Ishikawa (cell line): ENCODE measurements around the gene FHIT.

Experiments used
- CEBPB ChIP-seq: IDR thresholded peaks from 2 replicates; pipeline ENCODE4 v1.6.1; 2012
- CREB1 ChIP-seq: IDR thresholded peaks from 2 replicates; pipeline ENCODE4 v1.6.1; 2012; ENCODE audit warnings: low read depth
- EGR1 ChIP-seq: IDR thresholded peaks from 2 replicates; pipeline ENCODE4 v1.6.1; 2012
- EP300 ChIP-seq: IDR thresholded peaks from 2 replicates; pipeline ENCODE4 v1.6.1; 2012; ENCODE audit warnings: borderline replicate concordance
- FOXM1 ChIP-seq: IDR thresholded peaks from 2 replicates; pipeline ENCODE4 v1.6.1; 2012; ENCODE audit warnings: low read depth, borderline replicate concordance
- NFIC ChIP-seq: IDR thresholded peaks from 2 replicates; pipeline ENCODE4 v1.6.1; 2012
- RAD21 ChIP-seq: IDR thresholded peaks from 2 replicates; pipeline ENCODE4 v1.6.1; 2012; ENCODE audit warnings: low read depth
- TAF1 ChIP-seq: IDR thresholded peaks from 2 replicates; pipeline ENCODE4 v1.6.1; 2012; ENCODE audit warnings: low read depth, mild to moderate bottlenecking
- TCF12 ChIP-seq: IDR thresholded peaks from 2 replicates; pipeline ENCODE4 v1.6.1; 2012; ENCODE audit warnings: low read depth
- TEAD4 ChIP-seq: IDR thresholded peaks from 2 replicates; pipeline ENCODE4 v1.6.1; 2012
- YY1 ChIP-seq: IDR thresholded peaks from 2 replicates; pipeline ENCODE4 v1.6.1; 2012; ENCODE audit warnings: low read depth
- ZBTB7A ChIP-seq: IDR thresholded peaks from 2 replicates; pipeline ENCODE4 v1.6.1; 2012; ENCODE audit warnings: low read depth
- TF ChIP-seq, protein P1 (sequence below): IDR thresholded peaks from 2 replicates; pipeline ENCODE4 v1.6.1; 2012
- TF ChIP-seq, protein P2 (sequence below): IDR thresholded peaks from 2 replicates; pipeline ENCODE4 v1.6.1; 2012
- TF ChIP-seq, protein P3 (sequence below): IDR thresholded peaks from 2 replicates; pipeline ENCODE4 v1.6.1; 2012; ENCODE audit warnings: low read depth, mild to moderate bottlenecking

FHIT gene

GRCh38 chr3:60023189-60023588 is 1228.1 kb downstream of the FHIT start:
- TF ChIP-seq TCF12 (no peak), CREB1 (no peak), TAF1 (no peak), CEBPB (no peak), TEAD4 (no peak), NFIC (no peak)
- TF ChIP-seq, protein P1, sequence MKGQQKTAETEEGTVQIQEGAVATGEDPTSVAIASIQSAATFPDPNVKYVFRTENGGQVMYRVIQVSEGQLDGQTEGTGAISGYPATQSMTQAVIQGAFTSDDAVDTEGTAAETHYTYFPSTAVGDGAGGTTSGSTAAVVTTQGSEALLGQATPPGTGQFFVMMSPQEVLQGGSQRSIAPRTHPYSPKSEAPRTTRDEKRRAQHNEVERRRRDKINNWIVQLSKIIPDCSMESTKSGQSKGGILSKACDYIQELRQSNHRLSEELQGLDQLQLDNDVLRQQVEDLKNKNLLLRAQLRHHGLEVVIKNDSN = no peak

DNA sequence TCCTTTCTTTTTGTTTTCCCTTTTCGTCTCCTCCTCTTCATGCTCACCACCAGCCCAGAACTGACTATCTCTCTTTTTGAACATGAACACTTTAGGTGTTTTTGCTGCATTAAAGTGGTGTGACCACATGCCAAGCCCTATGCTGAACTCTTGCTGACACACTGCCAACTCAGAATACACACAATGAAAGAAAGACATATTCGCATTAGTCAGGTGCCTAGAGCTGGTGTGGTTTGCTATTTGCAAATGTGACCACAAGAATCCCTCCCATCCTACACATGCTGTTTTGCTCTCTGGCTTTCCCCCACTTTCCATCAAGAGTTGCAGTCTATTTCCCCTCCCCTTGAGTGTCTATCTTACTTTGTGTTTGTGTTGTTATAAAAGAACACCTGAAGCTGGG is 1233.6 kb downstream of the FHIT start:
- TF ChIP-seq CREB1 (no peak), EP300 (no peak), ZBTB7A (no peak), YY1 (no peak), TAF1 (no peak), CEBPB (no peak), EGR1 (no peak), TEAD4 (no peak), NFIC (no peak), FOXM1 (no peak), TCF12 (no peak), RAD21 (no peak)
- TF ChIP-seq, protein P2, sequence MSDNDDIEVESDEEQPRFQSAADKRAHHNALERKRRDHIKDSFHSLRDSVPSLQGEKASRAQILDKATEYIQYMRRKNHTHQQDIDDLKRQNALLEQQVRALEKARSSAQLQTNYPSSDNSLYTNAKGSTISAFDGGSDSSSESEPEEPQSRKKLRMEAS = no peak
- TF ChIP-seq, protein P1 = no peak
- TF ChIP-seq, protein P3, sequence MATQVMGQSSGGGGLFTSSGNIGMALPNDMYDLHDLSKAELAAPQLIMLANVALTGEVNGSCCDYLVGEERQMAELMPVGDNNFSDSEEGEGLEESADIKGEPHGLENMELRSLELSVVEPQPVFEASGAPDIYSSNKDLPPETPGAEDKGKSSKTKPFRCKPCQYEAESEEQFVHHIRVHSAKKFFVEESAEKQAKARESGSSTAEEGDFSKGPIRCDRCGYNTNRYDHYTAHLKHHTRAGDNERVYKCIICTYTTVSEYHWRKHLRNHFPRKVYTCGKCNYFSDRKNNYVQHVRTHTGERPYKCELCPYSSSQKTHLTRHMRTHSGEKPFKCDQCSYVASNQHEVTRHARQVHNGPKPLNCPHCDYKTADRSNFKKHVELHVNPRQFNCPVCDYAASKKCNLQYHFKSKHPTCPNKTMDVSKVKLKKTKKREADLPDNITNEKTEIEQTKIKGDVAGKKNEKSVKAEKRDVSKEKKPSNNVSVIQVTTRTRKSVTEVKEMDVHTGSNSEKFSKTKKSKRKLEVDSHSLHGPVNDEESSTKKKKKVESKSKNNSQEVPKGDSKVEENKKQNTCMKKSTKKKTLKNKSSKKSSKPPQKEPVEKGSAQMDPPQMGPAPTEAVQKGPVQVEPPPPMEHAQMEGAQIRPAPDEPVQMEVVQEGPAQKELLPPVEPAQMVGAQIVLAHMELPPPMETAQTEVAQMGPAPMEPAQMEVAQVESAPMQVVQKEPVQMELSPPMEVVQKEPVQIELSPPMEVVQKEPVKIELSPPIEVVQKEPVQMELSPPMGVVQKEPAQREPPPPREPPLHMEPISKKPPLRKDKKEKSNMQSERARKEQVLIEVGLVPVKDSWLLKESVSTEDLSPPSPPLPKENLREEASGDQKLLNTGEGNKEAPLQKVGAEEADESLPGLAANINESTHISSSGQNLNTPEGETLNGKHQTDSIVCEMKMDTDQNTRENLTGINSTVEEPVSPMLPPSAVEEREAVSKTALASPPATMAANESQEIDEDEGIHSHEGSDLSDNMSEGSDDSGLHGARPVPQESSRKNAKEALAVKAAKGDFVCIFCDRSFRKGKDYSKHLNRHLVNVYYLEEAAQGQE = no peak

- no peak for TF ChIP-seq NFIC
- TF ChIP-seq, protein P2 = no peak
- no peak for TF ChIP-seq CREB1
- TF ChIP-seq, protein P1 = no peak
- no peak for TF ChIP-seq TAF1
- TF ChIP-seq ZBTB7A = no peak
- TF ChIP-seq RAD21 = no peak
- no peak for TF ChIP-seq FOXM1
- TF ChIP-seq EGR1 = no peak
- TF ChIP-seq CEBPB = no peak
- no peak for TF ChIP-seq YY1
- TF ChIP-seq EP300 = no peak
- no peak for TF ChIP-seq TCF12
These were observed 1236.1 kb downstream of the FHIT start for GRCh38 chr3:60015032-60015705.

GRCh38 chr3:60013241-60013640 is 1238.0 kb downstream of the FHIT start:
- no peak for TF ChIP-seq CREB1
- TF ChIP-seq, protein P3 = no peak

- TF ChIP-seq TCF12 (no peak), FOXM1 (no peak), CEBPB (no peak), YY1 (no peak), TEAD4 (no peak), TAF1 (no peak), NFIC (no peak), RAD21 (no peak), ZBTB7A (no peak)
- TF ChIP-seq, protein P2 = no peak
These were observed 1240.0 kb downstream of the FHIT start for GRCh38 chr3:60011218-60011617.

DNA sequence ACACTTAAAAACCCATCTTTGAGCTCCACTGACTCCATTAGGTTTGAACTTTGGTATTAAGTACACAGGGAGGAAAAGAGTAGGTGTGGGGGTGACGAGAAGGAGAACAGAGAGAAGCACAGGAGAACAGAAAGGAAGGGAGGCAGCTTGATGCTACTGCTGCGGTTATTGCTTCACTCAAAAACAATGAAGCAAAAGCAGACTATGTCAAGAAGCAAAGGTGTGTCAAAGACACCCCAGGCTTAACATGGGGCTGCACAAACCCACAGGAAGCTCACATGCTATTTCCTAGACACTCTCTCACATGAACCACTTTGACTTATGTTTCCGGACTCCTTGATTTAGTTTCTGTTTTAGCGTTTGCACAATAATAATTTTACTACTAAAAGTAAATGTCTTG is 1240.5 kb downstream of the FHIT start:
- no peak for TF ChIP-seq ZBTB7A
- no peak for TF ChIP-seq TCF12
- no peak for TF ChIP-seq TEAD4
- no peak for TF ChIP-seq EGR1
- no peak for TF ChIP-seq CEBPB
- TF ChIP-seq, protein P1 = no peak
